GM18507 (cell line): ENCODE measurements around the gene NLN.
A peak's percentile ranks its signal among the peaks of the same experiment; 100 is the strongest.
"Not testable (repeated sequence)": the region's sequence is repeated elsewhere in the genome, so short reads cannot be mapped to it uniquely, and the experiment has no call there.

Source experiments
- DNase-seq: peaks from one replicate; pipeline ENCODE4 v3.0.0; 2011; ENCODE audit warnings: low read depth; ENCODE audit not compliant: insufficient read length; ENCODE audit errors: extremely low spot score
- FAIRE-seq: peaks from 2 replicates; lab custom pipeline; 2011; peaks lifted over from hg19 to GRCh38; lab: Jason Lieb, UNC

NLN gene

DNA sequence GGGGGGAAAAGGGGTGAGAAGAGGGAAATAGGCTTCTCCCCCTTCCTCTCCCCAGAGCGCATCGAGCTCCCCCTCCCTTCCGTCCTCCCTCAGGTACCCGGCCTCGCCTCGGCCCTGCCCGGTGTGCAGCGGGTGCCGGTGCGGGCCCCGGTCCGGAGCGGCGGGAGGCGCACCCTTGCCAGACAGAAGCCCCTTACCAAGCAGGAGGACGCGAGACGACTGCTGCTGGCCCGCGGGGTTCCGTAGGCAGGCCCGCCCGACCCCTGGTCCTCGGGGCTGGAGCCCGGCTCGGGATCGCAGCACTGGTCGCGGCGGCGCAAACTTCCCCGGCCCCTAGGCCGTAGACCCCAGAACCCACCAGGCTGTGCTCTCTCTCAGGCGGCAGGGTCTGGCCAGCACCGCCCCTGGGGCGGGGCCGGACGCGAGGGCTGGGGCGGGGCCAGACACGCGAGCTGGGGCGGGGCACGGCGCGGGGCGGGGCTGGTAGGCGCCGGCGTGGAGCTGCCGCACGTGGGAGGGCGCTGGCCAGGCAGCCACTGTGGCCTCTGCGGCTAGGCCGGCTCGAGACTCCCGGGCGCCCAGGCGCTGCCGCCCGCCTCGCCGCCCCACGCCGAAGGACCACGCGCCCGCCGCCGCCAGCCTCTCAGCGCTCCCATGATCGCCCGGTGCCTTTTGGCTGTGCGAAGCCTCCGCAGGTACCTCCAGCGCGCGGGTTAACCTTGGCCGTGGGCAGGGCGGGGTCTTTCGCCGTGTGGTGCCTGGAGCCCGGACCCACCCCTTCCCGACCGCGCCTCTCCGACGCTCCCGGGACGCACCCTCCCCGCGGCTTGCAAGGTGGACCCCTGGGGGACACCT, at the start of gene NLN, which contains the start of gene SGTB:
NLN (plus strand) TSS at position 486 of the 855 bp plus-strand sequence; CDS start at position 655, 169 bp downstream.
SGTB (minus strand) TSS at position 390 of the 855 bp plus-strand sequence. CDS start 1,302 bp downstream, outside the sequence.
- DNase-seq (peak; percentile 92), FAIRE-seq (no peak)

DNA sequence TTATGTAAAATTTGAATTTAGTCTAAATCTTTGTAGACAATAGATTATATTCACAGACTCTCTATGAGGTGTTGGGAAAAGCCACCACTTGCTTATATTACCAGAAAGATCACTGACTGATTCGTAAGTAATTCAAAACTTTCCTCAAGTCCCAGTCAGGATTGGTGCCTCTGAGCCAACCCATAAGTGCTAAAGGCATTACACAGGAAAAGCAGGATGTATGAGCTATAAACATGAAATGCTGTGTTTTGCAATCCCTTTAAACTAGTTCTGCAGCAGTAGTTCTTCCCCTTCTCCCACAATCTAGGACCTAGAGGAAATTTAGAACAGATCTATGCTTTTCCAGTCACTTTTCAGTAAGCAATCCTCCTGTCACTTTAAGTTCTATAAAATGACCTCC, 49.2 kb upstream of the NLN start:
- no peak for FAIRE-seq
- DNase-seq, result no peak

DNA sequence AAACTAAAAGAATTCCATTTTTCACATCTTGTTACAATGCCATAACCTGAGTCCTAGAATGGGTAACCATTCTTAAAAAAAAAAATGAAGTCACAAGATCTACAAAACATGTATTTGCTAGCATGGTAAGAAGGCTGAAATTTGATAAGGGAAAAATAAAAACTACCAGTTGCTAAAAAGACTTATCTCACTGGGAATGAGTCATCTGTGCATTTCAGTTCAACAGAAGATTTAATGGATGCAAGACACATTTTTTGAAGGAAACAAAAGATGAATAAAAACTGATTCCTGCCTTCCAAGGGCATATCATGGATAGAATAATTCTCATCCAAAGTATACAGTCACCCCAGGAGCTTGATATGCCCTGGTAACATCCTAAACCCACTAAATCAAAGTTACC, 47.3 kb upstream of the NLN start:
- FAIRE-seq, result no peak
- DNase-seq, result no peak

DNA sequence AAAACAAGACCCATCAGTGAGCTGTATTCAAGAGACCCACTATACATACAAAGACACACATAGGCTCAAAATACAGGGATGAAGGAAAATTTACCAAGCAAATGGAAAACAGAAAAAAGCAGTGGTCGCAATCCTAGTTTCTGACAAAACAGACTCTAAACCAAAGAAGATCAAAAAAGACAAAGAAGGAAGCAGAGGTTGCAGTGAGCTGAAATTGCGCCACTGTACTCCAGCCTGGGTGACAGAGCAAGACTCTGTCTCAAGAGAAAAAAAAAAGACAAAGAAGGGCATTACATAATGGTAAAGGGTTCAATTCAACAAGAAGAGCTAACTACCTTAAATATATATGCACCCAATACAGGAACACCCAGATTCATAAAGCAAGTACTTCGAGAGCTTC, 45.9 kb upstream of the NLN start:
- not testable (repeated sequence) for DNase-seq, FAIRE-seq

DNA sequence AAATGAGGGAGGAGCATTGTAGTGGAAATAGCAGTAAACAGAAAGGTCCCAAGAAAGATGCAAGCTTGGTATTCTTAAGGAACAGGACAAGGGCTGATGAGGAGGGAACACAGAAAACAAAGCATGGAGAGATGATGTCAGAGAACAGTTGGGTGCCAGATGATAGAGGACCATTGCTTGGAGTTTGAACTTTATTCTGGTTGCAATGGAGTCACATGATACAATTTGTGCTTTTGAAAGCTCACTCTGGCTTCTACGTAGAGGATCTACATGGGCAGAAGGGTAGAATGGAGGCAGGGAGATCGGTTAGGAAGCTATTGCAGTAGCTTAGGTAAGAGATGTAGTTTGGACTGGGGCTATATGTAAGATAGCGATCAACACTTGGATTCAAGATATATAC, 39.9 kb upstream of the NLN start:
- DNase-seq (no peak), FAIRE-seq (no peak)

DNA sequence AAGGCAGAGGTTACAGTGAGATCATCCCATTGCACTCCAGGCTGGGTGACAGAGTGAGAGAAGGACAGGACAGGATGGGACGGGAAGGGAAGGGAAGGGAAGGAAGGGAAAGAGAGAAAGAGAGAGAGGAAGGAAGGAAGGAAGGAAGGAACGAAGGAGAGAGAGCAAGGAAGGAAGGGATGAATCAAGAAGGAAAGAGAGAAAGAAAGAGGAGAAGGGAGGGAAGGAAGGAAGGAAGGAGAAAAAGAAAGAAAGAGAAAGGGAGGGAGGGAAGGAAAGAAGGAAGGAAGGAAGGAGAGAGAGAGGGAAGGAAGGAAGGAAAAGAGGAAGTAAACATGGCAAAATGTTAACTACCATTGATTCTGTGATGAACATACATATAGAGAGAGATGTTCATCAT, 28.9 kb upstream of the NLN start:
- DNase-seq (no peak), FAIRE-seq (no peak)

DNA sequence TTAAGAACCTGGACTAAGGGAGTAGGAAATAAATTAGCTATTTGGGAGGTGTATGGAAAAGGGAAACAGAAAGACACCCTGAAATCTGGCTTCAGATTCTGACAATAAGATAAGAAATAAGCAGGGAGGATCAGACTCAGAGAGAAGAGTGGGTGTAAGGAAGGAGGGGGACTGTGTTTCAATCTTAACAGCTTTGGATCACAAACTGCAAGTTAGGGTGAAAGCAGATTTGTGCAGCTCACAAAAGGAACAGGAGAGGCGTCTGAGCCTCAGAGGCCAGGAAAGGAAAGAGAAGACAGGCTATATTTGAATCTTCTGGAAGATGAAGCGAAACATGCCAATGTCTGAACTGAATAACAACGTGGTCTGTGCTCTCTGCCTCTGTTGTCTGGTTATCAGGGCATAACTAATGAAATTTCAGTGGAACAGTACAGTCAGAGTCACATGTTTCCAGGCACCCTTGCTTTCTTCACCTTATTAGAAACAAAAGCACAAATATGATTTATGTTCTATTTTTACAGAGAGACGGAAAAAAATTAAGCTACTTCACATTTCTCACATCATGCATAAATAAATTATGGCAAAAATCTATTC, 26.7 kb upstream of the NLN start:
- DNase-seq, result no peak
- peak; percentile 52 for FAIRE-seq

DNA sequence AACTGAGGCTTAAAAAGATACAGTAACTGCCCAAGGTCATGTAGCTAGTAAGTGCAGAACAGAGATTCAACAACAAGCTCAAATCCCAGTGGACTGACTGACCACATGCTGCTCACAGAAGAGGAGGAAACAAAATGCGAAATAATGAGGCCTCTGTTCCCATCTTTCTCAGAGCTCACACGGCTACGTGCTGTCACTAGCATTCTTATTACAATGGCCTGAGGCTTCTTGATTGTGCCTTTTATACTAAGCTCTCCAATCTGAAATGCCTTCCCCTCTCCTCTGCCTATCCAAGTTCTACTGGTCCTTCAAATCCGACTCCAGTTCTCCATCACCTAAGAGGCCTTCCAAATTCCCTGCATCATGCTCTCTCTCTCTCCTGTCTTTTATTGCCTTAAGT, 26.1 kb upstream of the NLN start:
- FAIRE-seq, result no peak

DNA sequence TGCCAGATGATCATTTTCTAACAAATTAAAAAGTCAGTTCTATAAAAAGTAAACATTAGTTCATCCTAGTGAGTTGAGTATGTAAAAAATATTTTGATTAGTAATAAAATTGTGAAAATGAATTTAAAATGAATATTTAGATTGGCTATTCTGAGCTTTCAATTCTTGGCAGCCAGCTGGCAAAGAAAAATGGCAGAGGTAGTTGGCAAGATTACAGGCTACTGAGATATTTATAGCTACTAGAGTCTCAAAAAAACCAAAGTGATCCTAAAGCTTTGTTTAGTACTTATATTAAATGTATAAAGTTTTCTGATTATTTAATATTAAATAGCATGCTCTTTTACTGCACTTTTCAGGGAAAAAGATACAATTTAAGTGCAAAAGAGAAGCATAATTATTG, 25.1 kb upstream of the NLN start:
- no peak for DNase-seq
- no peak for FAIRE-seq

More for the DNA sequence above, 26.1 kb upstream of the NLN start:
- DNase-seq, result no peak

DNA sequence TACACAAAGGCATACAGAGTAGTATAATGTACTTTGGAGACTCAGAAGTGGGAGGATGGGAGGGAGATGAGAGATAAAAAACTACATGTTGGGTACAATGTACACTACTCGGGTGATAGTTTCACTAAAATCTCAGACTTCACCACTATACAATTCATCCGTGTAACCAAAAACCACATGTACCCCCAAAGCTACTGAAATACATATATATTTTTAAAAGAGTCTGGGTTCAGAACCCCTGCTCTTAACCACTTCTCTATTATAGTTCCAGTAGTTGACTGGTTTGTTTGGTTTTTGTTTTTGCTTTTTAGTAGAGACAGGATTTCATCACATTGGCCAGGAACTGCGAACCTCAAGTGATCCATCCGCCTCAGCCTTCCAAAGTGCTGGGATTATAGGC, 22.7 kb upstream of the NLN start:
- DNase-seq (no peak), FAIRE-seq (no peak)

DNA sequence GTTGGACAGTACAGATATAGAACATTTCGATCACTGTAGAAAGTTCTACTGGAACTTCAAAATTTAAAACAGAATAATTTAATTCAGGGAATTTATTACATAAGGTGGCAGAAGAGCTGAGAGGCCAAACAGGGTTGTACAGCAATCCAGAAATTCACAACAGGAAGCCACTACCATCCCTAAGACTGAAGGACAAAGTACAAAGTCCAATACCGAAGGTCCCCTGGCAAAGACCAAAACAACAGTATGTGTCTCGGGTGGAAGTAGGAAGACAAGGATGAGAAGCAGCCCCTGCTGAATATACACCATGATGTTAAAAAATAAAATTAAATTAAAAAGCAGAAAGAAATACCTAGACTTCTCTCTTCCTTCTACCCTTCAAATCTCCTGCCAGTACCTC, 20.0 kb upstream of the NLN start:
- FAIRE-seq (no peak), DNase-seq (no peak)

DNA sequence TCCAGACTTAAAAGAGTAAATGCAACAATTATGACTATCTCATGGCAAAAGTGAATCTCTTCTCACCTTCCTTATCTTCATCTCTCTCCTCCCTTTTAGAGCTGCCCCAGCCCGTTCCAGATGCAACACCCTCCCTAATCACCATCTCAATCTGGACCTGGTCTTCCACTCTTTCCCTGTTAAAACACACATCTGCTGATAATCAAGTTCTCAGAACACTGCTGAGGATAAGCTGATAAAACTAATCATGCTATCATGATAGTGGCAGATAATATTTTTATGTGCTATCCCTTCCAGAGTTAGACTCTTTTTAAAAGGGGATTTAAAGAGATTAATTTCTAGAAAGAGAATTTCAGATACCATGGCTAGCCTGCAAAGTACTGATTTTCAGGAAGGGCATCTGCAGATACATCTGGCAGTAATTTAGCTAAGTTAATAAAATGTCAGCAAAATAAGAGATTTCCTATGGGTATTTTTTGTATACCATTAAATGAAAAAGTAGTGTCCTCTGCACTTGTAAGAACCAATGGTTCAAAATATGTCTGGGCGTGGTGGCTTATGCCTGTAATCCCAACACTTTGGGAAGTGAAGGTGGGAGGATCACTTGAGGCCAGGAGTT, 17.3 kb upstream of the NLN start:
- FAIRE-seq, result no peak
- DNase-seq, result no peak

DNA sequence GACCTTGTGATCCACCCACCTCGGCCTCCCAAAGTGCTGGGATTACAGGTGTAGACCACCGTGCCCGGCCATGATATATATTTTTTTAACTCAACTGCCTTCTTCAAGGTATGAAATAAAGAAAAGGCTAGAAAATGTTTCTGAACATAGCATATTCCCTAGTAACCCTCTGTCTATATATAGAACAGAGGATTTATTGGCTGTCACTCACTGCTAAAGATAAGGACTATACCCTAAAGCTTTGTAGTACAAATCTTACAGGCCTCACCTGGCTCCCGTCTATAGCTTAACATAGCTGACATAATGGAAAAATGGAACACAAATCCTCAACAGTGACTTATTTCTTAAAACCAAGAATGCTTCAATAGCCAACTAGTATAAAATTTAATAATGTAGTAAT, 14.3 kb upstream of the NLN start:
- no peak for DNase-seq

DNA sequence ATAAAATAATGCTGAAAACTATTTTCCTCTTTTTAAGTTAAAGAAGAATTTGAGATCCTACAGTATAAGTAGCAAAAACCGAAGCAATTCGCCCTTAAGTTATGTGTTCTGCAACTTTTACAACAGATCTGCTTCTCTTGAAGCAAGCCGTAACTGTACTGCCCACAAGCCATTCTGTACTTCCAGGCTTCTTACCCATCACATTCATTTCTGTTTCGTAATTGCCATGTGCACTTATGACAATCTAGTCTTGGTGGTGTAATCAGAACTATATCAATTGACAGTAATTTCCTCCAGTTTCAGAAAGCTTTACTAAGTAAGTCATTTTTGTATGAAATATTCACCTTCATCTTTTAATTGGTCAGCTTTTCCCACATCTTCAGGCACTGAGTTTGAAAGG, 13.9 kb upstream of the NLN start:
- no peak for FAIRE-seq

More for the DNA sequence above, 14.3 kb upstream of the NLN start:
- no peak for FAIRE-seq

DNA sequence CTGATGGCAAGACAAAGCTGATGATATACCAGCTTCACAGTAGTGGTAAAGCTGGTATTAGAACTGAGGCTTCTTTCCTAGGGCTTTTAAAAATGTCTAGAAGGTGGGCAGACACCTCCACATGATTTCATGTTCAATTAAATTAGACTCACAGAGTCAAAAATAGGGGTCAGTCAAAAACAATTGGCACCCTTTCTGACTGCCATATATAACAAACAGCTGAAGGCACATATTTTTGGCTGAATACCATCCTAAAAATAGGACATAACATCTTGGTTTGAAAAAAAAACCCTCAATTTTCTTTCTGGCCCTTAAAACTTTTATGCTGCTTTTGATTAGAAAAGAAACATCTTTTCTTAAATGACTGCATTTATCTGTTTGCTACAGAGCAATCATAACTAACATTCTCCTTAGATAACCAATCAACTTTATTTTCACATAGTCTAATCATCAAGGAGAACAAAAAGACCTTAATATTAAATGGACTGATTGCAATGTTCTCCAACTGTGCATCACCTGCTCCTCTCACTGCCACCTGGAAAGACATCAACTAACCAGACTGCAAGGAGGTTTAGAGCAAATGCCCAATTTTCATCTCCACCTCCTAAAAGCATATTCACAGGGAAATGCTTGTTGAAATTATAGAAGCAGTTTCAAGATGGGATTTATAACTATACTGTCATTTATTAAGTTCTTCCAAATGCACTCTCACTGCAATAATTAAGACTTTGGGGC, 3.3 kb upstream of the NLN start:
- DNase-seq, result no peak
- FAIRE-seq, result no peak

More for the DNA sequence above, 13.9 kb upstream of the NLN start:
- no peak for DNase-seq

DNA sequence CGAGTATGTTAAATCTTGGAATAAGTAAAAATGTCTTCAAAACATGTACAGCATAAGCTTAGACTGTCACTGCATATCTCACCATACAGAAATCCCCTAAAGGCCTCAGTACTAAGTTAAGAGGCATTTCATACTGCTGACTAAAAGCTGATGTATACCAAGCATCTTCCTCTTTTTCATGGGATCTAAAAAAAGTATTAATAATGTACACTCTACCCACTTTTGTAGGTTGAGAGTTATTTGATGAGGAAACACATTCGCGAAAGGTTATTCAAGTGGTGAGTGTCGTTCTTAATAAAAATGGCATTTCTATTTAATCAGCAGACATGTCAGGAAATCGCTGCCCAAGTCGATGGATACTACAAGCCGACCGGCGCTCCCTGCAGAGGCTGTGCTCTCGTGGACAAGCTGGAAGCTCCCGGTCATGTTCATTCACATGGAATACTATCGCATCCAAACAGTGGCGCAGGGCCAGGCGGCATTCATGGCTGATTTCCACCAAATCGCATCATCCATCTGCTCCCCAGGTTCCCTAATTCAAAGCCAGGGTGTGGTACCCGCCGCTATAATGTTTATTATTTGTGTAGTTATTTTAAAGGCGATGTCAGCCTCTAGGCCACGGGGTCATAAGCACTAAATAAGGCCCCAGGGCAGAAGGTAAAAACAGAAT, 820 bp upstream of the NLN start:
- DNase-seq, result no peak
- FAIRE-seq, result no peak

DNA sequence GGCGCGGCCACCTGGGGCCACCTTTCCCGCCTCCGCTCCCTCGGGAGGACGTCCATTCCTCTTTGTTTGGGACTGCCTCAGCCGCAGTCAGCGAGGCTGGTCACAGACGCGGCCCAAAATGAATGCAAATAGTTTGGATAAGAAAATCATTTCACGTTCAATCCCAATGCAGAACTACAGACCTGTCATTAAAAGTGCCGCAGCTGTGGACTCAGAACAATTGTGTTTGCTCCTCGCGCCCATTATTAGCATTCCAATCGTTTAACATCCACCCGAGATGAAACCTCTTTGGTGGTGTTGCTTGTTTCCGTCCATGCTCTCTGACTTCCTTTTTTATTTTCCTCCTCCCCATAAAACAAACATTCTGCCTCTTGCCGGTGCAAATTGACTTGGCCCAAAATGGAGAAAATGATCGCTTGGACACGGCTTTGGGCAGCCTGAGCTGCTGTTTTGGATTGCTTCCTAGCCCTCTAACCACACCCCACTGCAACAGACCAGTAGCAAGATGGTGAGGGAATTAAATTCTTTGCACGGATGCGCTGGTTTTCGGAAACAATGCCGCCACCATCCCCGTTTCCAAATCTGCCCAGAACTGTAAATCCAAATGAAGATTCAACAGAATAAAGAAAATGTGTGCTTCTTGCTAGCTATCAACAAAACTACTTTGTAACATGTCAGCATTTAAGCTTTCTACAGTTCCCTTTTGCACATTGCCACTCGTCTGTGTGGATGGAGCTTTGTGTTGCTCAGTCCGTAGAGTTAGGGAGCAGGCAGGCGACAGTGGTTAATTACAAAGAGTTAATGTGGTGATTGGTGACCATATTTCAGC, 784 bp downstream of the NLN start:
- FAIRE-seq (peak; percentile 55), DNase-seq (no peak)

DNA sequence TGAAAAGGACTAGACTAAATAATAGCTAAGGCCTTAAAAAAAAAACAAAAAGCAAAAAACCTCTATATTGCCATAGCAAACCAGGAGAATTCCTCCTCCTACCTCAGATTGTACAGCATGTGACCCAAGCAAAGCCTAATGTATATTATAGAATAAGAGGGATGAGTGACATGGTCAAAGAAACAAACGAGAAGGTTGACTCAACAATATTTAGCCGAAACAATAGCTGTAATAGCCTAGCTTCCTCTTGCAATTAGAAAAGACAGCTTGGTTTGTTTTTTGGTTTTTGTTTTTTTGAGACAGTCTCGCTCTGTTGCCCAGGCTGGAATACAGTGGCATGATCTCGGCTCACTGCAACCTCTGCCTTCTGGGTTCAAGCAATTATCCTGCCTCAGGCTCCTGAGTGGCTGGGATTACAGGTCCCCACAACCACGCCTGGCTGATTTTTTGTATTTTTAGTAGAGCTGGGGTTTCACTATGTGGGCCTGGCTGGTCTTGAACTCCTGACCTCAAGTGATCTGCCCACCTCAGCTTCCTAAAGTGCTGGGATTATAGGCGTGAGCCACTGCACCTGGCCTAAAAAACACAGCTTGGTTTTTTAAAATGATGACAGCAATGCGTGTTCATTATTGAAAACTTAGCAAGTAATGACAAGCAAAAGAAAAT, 5.6 kb downstream of the NLN start:
- no peak for FAIRE-seq
- no peak for DNase-seq
